B cell (primary cell): ENCODE results near the gene DDX10. TPM values are rescaled to one million over a fixed set of nuclear protein-coding genes. Genes with fewer than 3 reads are reported as not detected.

ENCODE experiments used
- ATAC-seq: fragments of 200-7000 bp; cut with Tn5 transposase; one replicate; pipeline ENCODE4 v1.10.0; 2021; ENCODE audit warnings: low read depth, mild to moderate bottlenecking, moderate number of reproducible peaks, moderate library complexity
- CTCF ChIA-PET: fragments of 350-600 bp; sonication (Branson Sonifier 250); formaldehyde crosslinking; loops from one replicate; lab custom pipeline; 2021; ENCODE audit warnings: antibody characterized with exemption, inconsistent platforms; lab: Charles Lee
- POLR2A ChIA-PET: fragments of 350-600 bp; sonication (Branson Sonifier 250); formaldehyde crosslinking; loops from one replicate; lab custom pipeline; 2021; ENCODE audit warnings: antibody characterized with exemption; lab: Charles Lee
- DNase-seq: peaks from one replicate; pipeline ENCODE4 v3.0.0; 2013
- H2AFZ ChIP-seq: 2 replicates; pipeline ENCODE4 v1.6.1; 2012; ENCODE audit warnings: mild to moderate bottlenecking, low read depth, low read length; ENCODE audit not compliant: insufficient read depth, poor library complexity, severe bottlenecking
- H3K27ac ChIP-seq, 2 donors: 1 replicate in 1 of 2; 2 replicates in 1 of 2; pipeline ENCODE4 v1.5.1; 2012 to 2013; ENCODE audit warnings: low read length in 2 of 2, mild to moderate bottlenecking in 2 of 2, moderate library complexity in 1 of 2
- H3K27me3 ChIP-seq, 4 experiments: fragments of 200-600 bp in 1 of 4; sonication (generic) in 1 of 4; replicated peaks in 1 of 4; 1 replicate in 2 of 4; 2 replicates in 2 of 4; pipeline versions ENCODE4 v1.6.1 to v1.7.0; 2013 to 2016; ENCODE audit warnings: low read length in 3 of 4, mild to moderate bottlenecking in 2 of 4, mixed read lengths in 1 of 4, moderate library complexity in 1 of 4; ENCODE audit not compliant: insufficient read depth in 4 of 4, control insufficient read depth in 3 of 4; ENCODE audit errors: control extremely low read depth in 1 of 4
- H3K36me3 ChIP-seq, 2 experiments: replicated peaks in 1 of 2; 1 replicate in 1 of 2; 2 replicates in 1 of 2; pipeline versions ENCODE4 v1.6.1 to v1.7.1; 2013; ENCODE audit warnings: low read length in 1 of 2; ENCODE audit not compliant: insufficient read depth in 2 of 2, control insufficient read depth in 1 of 2; ENCODE audit errors: control extremely low read depth in 1 of 2, extremely low read depth in 1 of 2
- H3K4me1 ChIP-seq, 2 donors: fragments of 200-600 bp in 1 of 2; sonication (generic) in 1 of 2; 1 replicate in 1 of 2; 2 replicates in 1 of 2; pipeline versions ENCODE4 v1.5.1 to v1.6.1; 2013 to 2017; ENCODE audit warnings: low read length in 2 of 2; ENCODE audit not compliant: control insufficient read depth in 2 of 2, insufficient read depth in 2 of 2
- H3K4me2 ChIP-seq: replicated peaks from 2 replicates; pipeline ENCODE3; 2012; ENCODE audit warnings: mild to moderate bottlenecking, low read depth, low read length; ENCODE audit not compliant: poor library complexity, severe bottlenecking
- H3K4me3 ChIP-seq, 5 experiments: fragments of 200-600 bp in 1 of 5; sonication (generic) in 1 of 5; 1 replicate in 3 of 5; 2 replicates in 2 of 5; pipeline versions ENCODE4 v1.5.1 to v1.7.0; 2011 to 2016; ENCODE audit warnings: low read length in 4 of 5, mild to moderate bottlenecking in 4 of 5, low read depth in 2 of 5, control low read depth in 1 of 5, moderate library complexity in 1 of 5; ENCODE audit not compliant: insufficient read depth in 1 of 5; ENCODE audit errors: control extremely low read depth in 1 of 5, extremely low read depth in 1 of 5
- H3K79me2 ChIP-seq: fragments of 200-600 bp; sonication (generic); one replicate; pipeline ENCODE4 v1.6.0; 2016; ENCODE audit warnings: low read length; ENCODE audit not compliant: control insufficient read depth, insufficient read depth
- H3K9ac ChIP-seq: fragments of 200-600 bp; sonication (generic); 2 replicates; pipeline ENCODE4 v1.6.1; 2017; ENCODE audit warnings: mild to moderate bottlenecking, low read length, moderate library complexity
- H3K9me3 ChIP-seq, 3 donors: one replicate each; pipeline versions ENCODE4 v1.6.1 to v1.7.1; 2013; ENCODE audit warnings: low read length in 2 of 3; ENCODE audit not compliant: control insufficient read depth in 2 of 3, insufficient read depth in 1 of 3; ENCODE audit errors: control extremely low read depth in 1 of 3
- H4K20me1 ChIP-seq: 2 replicates; pipeline ENCODE4 v1.6.0; 2012; ENCODE audit warnings: mild to moderate bottlenecking, low read length; ENCODE audit not compliant: insufficient read depth, control insufficient read depth, poor library complexity, severe bottlenecking
- H3K27ac Mint-ChIP-seq: one replicate; pipeline ENCODE4 v1.8.0; 2021; ENCODE audit warnings: mixed read lengths
- H3K27me3 Mint-ChIP-seq: one replicate; pipeline ENCODE4 v1.8.0; 2021; ENCODE audit warnings: mixed read lengths
- H3K4me1 Mint-ChIP-seq: one replicate; pipeline ENCODE4 v1.8.0; 2021; ENCODE audit warnings: mixed read lengths
- H3K4me3 Mint-ChIP-seq: one replicate; pipeline ENCODE4 v1.8.0; 2021; ENCODE audit warnings: mixed read lengths
- H3K9me3 Mint-ChIP-seq: one replicate; pipeline ENCODE4 v1.8.0; 2022; ENCODE audit warnings: mixed read lengths; ENCODE audit not compliant: insufficient read depth
- CTCF ChIP-seq: fragments of 200-600 bp; IDR thresholded peaks from one replicate; pipeline ENCODE4 v1.8.0; 2022; ENCODE audit warnings: antibody characterized with exemption, mild to moderate bottlenecking
- EZH2 ChIP-seq: IDR thresholded peaks from 2 replicates; pipeline ENCODE4 v1.6.1; 2012; ENCODE audit warnings: borderline replicate concordance, low read depth, mild to moderate bottlenecking, moderate library complexity, low read length; ENCODE audit not compliant: insufficient read depth, poor library complexity, severe bottlenecking
- WGBS: methylation state at CpG from one replicate; pipeline ENCODE4 v1.1.5; 2013; ENCODE audit warnings: missing lambda C conversion rate; ENCODE audit not compliant: insufficient coverage; 5-methylcytosine and 5-hydroxymethylcytosine counted together
- intact Hi-C: fragments of 100-400 bp; cut with micrococcal nuclease; formaldehyde crosslinking; loops from one replicate; pipeline ENCODE4 v1.10.0; 2022
- polyA plus RNA-seq: library from polyadenylated mRNA; depleted of rRNA; stranded (reverse); fragments of >200 nt; gene quantifications from 2 replicates; pipeline ENCODE4 v1.2.3, GENCODE V29; 2012
- total RNA-seq, 2 donors: library from RNA; stranded (reverse); fragments of 120-200 nt in 1 of 2; gene quantifications; 1 replicate in 1 of 2; 2 replicates in 1 of 2; pipeline versions ENCODE4 v1.2.3 to v1.2.4, GENCODE V29; 2013 to 2022

Gene DDX10
- total and polyA plus RNA-seq, 2 donors (not counting 1 experiment from before 2014, with no cell fraction given), result 15.6 to 30.6 TPM

- Histone ChIP-seq H4K20me1 (no peaks in the 10 kb centered on the region), H3K9ac (no peak overlapping the region), H3K9me3 (no peaks in the 10 kb centered on the region), H3K36me3 (no peaks in the 10 kb centered on the region), H3K4me2 (no peak overlapping the region), H3K27me3 (no peaks in the 10 kb centered on the region), H3K27ac (no peak overlapping the region), H3K4me1 (no peaks in the 10 kb centered on the region), H3K4me3 (no peak overlapping the region), H2AFZ (no peak overlapping the region), H3K79me2 (no peaks in the 10 kb centered on the region)
- Mint-ChIP-seq H3K9me3 (no peaks in the 10 kb centered on the region), H3K4me1 (no peaks in the 10 kb centered on the region), H3K27ac (no peak overlapping the region), H3K4me3 (no peak overlapping the region), H3K27me3 (no peaks in the 10 kb centered on the region)
- POLR2A ChIA-PET, result no interaction called here
- no CpG with 5 or more reads among the region's 1 CpG for WGBS
- DNase-seq (no peak), ATAC-seq (no peak)
- CTCF ChIA-PET, result no interaction called here
- TF ChIP-seq CTCF, result no peak
- no peak for TF ChIP-seq EZH2
- intact Hi-C loops, result no loop called here
These were observed 239.6 kb downstream of the DDX10 start for GRCh38 chr11:108904480-108904879.

GRCh38 chr11:108906329-108906728 lies 241.5 kb downstream of the DDX10 start:
- Histone ChIP-seq H3K27me3 (no peaks in the 10 kb centered on the region), H2AFZ (no peak overlapping the region), H3K27ac (no peak overlapping the region), H3K79me2 (no peaks in the 10 kb centered on the region), H3K9ac (no peak overlapping the region), H3K9me3 (no peaks in the 10 kb centered on the region), H3K4me1 (no peaks in the 10 kb centered on the region), H3K36me3 (no peaks in the 10 kb centered on the region), H3K4me2 (no peak overlapping the region), H3K4me3 (no peak overlapping the region), H4K20me1 (no peaks in the 10 kb centered on the region)
- ATAC-seq (no peak), DNase-seq (no peak)
- intact Hi-C loops, result no loop called here
- CTCF ChIA-PET, result no interaction called here
- POLR2A ChIA-PET, result no interaction called here
- Mint-ChIP-seq H3K27ac (no peak overlapping the region), H3K4me1 (no peaks in the 10 kb centered on the region), H3K4me3 (no peak overlapping the region), H3K9me3 (no peaks in the 10 kb centered on the region), H3K27me3 (no peaks in the 10 kb centered on the region)
- TF ChIP-seq EZH2 (no peak), CTCF (no peak)
